K562 (cell line): ENCODE measurements around the gene FNBP1. TPM values are rescaled to one million over a fixed set of nuclear protein-coding genes. Genes with fewer than 3 reads are reported as not detected.

Source experiments
- ATAC-seq: fragments of 200-7000 bp; cut with Tn5 transposase; 3 replicates; pipeline ENCODE4 v1.9.1; 2020; ENCODE audit warnings: moderate library complexity
- BruUV-seq: library from RNA; stranded (reverse); fragments of 400-500 nt; replicated peaks from 2 replicates; lab custom pipeline; 2021; lab: Mats Ljungman, UMichigan
- CTCF ChIA-PET: fragments of 300-600 bp; formaldehyde crosslinking; extraction: SDS; loops from one replicate; lab custom pipeline; 2021; ENCODE audit warnings: low intra/inter-chr PET ratio; lab: Yijun Ruan, JAX
- POLR2A ChIA-PET: fragments of 300-600, 350-650 bp; sonication (Branson Sonifier 250); formaldehyde crosslinking; extraction: SDS; loops from one replicate; lab custom pipeline; 2021; ENCODE audit warnings: antibody characterized with exemption, inconsistent platforms; lab: Yijun Ruan, JAX
- DNase-seq, 4 experiments: peaks; one replicate each; pipeline versions ENCODE4 v3.0.0 to v3.0.0-alpha.2; 2011 to 2018; ENCODE audit warnings: low spot score in 3 of 4, mixed read lengths in 3 of 4; ENCODE audit errors: extremely low read depth in 1 of 4
- FAIRE-seq: peaks from 2 replicates; lab custom pipeline; 2011; peaks lifted over from hg19 to GRCh38; lab: Jason Lieb, UNC
- H2AFZ ChIP-seq: 2 replicates; pipeline ENCODE4 v1.6.0; 2011; ENCODE audit warnings: low read depth, low read length, control low read depth, inconsistent platforms
- H3K27ac ChIP-seq: fragments of 200-600 bp; 3 replicates; pipeline ENCODE4 v1.8.0; 2011; ENCODE audit warnings: low read depth, mild to moderate bottlenecking, control low read depth, inconsistent platforms, low read length, moderate library complexity, mixed read lengths; ENCODE audit errors: extremely low read depth
- H3K27me3 ChIP-seq, 2 experiments: fragments of 300-600 bp in 1 of 2; 2 replicates in 1 of 2; 3 replicates in 1 of 2; pipeline versions ENCODE4 v1.6.0 to v1.8.0; 2011; ENCODE audit warnings: inconsistent platforms in 2 of 2, low read length in 2 of 2, mild to moderate bottlenecking in 1 of 2, mixed read lengths in 1 of 2, moderate library complexity in 1 of 2; ENCODE audit not compliant: control insufficient read depth in 2 of 2, insufficient read depth in 2 of 2
- H3K36me3 ChIP-seq: fragments of 300-600 bp; 3 replicates; pipeline ENCODE4 v1.8.0; 2011; ENCODE audit warnings: mild to moderate bottlenecking, low read length, inconsistent platforms; ENCODE audit not compliant: control insufficient read depth, insufficient read depth
- H3K4me1 ChIP-seq, 2 experiments: fragments of 200-600 bp in 1 of 2; replicated peaks in 1 of 2; 2 replicates in 1 of 2; 3 replicates in 1 of 2; pipeline versions ENCODE4 v1.5.1 to v1.8.0; 2011; ENCODE audit warnings: inconsistent platforms in 2 of 2, low read length in 2 of 2, mild to moderate bottlenecking in 1 of 2, mixed read lengths in 1 of 2, moderate library complexity in 1 of 2; ENCODE audit not compliant: control insufficient read depth in 2 of 2, insufficient read depth in 2 of 2
- H3K4me2 ChIP-seq: 2 replicates; pipeline ENCODE4 v1.6.1; 2011; ENCODE audit warnings: low read length, control low read depth, inconsistent platforms, mixed read lengths; ENCODE audit not compliant: insufficient read depth
- H3K4me3 ChIP-seq: fragments of 200-600 bp; sonication (generic), shearing (Covaris generic); 2 replicates; pipeline ENCODE4 v1.5.1; 2016; ENCODE audit warnings: control low read depth, inconsistent platforms
- H3K79me2 ChIP-seq: fragments of 200-600 bp; 3 replicates; pipeline ENCODE4 v1.8.0; 2011; ENCODE audit warnings: low read length, inconsistent platforms; ENCODE audit not compliant: control insufficient read depth, insufficient read depth
- H3K9ac ChIP-seq, 2 experiments: 2 replicates each; pipeline versions ENCODE4 v1.6.0 to v1.6.1; 2011; ENCODE audit warnings: low read depth in 2 of 2, low read length in 2 of 2, control low read depth in 1 of 2, inconsistent platforms in 1 of 2, mild to moderate bottlenecking in 1 of 2, mixed read lengths in 1 of 2; ENCODE audit not compliant: insufficient read depth in 1 of 2
- H3K9me1 ChIP-seq: one replicate; pipeline ENCODE4 v1.6.0; 2011; ENCODE audit warnings: inconsistent platforms, mild to moderate bottlenecking, low read length, moderate library complexity; ENCODE audit not compliant: control insufficient read depth, insufficient read depth
- H3K9me3 ChIP-seq: replicated peaks from 2 replicates; pipeline ENCODE4 v1.5.1; 2011; ENCODE audit warnings: low read depth, low read length, inconsistent platforms; ENCODE audit not compliant: control insufficient read depth, insufficient read depth
- H4K20me1 ChIP-seq: replicated peaks from 2 replicates; pipeline ENCODE4 v1.6.1; 2011; ENCODE audit warnings: low read length, inconsistent platforms, mixed read lengths; ENCODE audit not compliant: control insufficient read depth, insufficient read depth
- ARID1B ChIP-seq: fragments of 450-650 bp; IDR thresholded peaks from 2 replicates; pipeline ENCODE4 v1.6.1; 2016; ENCODE audit warnings: antibody characterized with exemption, mild to moderate bottlenecking, inconsistent platforms
- ATF3 ChIP-seq, 2 experiments: fragments of 450-650 bp in 1 of 2; sonication (generic) in 1 of 2; formaldehyde crosslinking in 1 of 2; IDR thresholded peaks in 1 of 2; conservative IDR thresholded peaks in 1 of 2; 2 replicates each; pipeline versions ENCODE4 v1.6.1 to v1.8.1; 2016 to 2023; ENCODE audit warnings: mild to moderate bottlenecking in 2 of 2, moderate library complexity in 2 of 2, inconsistent platforms in 1 of 2, missing genetic modification reagents in 1 of 2
- EGR1 ChIP-seq: fragments of 450-650 bp; conservative IDR thresholded peaks from 2 replicates; pipeline ENCODE4 v1.6.1; 2017; ENCODE audit warnings: mild to moderate bottlenecking
- HBP1 ChIP-seq: fragments of 450-650 bp; formaldehyde crosslinking; IDR thresholded peaks from 2 replicates; pipeline ENCODE4 v1.4.0; 2022; ENCODE audit warnings: missing genetic modification characterization
- JUN ChIP-seq, 2 experiments: sonication (generic) in 1 of 2; formaldehyde crosslinking in 1 of 2; IDR thresholded peaks; 2 replicates each; pipeline versions ENCODE4 v1.6.1 to v1.8.0; 2012 to 2022; ENCODE audit warnings: borderline replicate concordance in 2 of 2, mild to moderate bottlenecking in 2 of 2, improper control_type of control experiment in 1 of 2, low read depth in 1 of 2, low read length in 1 of 2, missing genetic modification reagents in 1 of 2
- L3MBTL2 ChIP-seq: fragments of 450-650 bp; IDR thresholded peaks from 2 replicates; pipeline ENCODE4 v1.6.1; 2016; ENCODE audit warnings: mild to moderate bottlenecking, moderate library complexity
- MNT ChIP-seq, 2 experiments: fragments of 450-650 bp; conservative IDR thresholded peaks; 2 replicates each; pipeline ENCODE4 v1.6.1; 2017; ENCODE audit warnings: mild to moderate bottlenecking in 2 of 2, moderate library complexity in 2 of 2
- MYBL2 ChIP-seq, 2 experiments: fragments of 450-650 bp in 1 of 2; sonication (generic) in 1 of 2; formaldehyde crosslinking in 1 of 2; IDR thresholded peaks; 2 replicates each; pipeline versions ENCODE4 v1.6.1 to v1.8.1; 2017 to 2022; ENCODE audit warnings: borderline replicate concordance in 1 of 2, inconsistent platforms in 1 of 2, low read depth in 1 of 2, mild to moderate bottlenecking in 1 of 2, missing genetic modification reagents in 1 of 2, moderate library complexity in 1 of 2
- SIN3A ChIP-seq, 2 experiments: fragments of 150-350 bp in 1 of 2; IDR thresholded peaks; 2 replicates each; pipeline ENCODE4 v1.6.1; 2011 to 2016; ENCODE audit warnings: borderline replicate concordance in 2 of 2, low read depth in 2 of 2, low read length in 2 of 2, mild to moderate bottlenecking in 2 of 2, moderate library complexity in 2 of 2; ENCODE audit not compliant: control insufficient read depth in 1 of 2
- SPI1 ChIP-seq: IDR thresholded peaks from 2 replicates; pipeline ENCODE4 v1.6.1; 2011; ENCODE audit warnings: low read depth, low read length, control low read depth, borderline replicate concordance
- TOE1 ChIP-seq, 2 experiments: fragments of 450-650 bp in 1 of 2; sonication (generic) in 1 of 2; formaldehyde crosslinking in 1 of 2; IDR thresholded peaks; 2 replicates each; pipeline versions ENCODE4 v1.7.1 to v1.8.0; 2016 to 2022; ENCODE audit warnings: borderline replicate concordance in 2 of 2, mild to moderate bottlenecking in 2 of 2, antibody characterized with exemption in 1 of 2, inconsistent platforms in 1 of 2, low read depth in 1 of 2, missing genetic modification reagents in 1 of 2, moderate library complexity in 1 of 2
- YY1 ChIP-seq, 3 experiments: IDR thresholded peaks; 2 replicates each; pipeline ENCODE4 v1.6.1; 2011; ENCODE audit warnings: low read length in 2 of 3, mild to moderate bottlenecking in 2 of 3, moderate library complexity in 2 of 3, borderline replicate concordance in 1 of 3, control low read depth in 1 of 3, low read depth in 1 of 3; ENCODE audit not compliant: insufficient read depth in 3 of 3, insufficient replicate concordance in 2 of 3, control insufficient read depth in 1 of 3, insufficient read length in 1 of 3; ENCODE audit errors: extremely low read depth in 1 of 3
- ZEB2 ChIP-seq: fragments of 450-650 bp; IDR thresholded peaks from 2 replicates; pipeline ENCODE4 v1.6.1; 2016
- WGBS: fragments of 100-300 bp; shearing (Covaris generic); methylation state at CpG from one replicate; pipeline ENCODE4 v1.1.6; 2016; ENCODE audit warnings: low coverage, mixed read lengths; ENCODE audit not compliant: insufficient coverage; ENCODE audit errors: missing lambda C conversion rate; 5-methylcytosine and 5-hydroxymethylcytosine counted together
- in situ Hi-C: fragments of 300-500 bp; cut with MboI; formaldehyde crosslinking; loops from 4 replicates; pipeline ENCODE4 v1.15.0; 2018; ENCODE audit warnings: inconsistent platforms, mixed read lengths
- intact Hi-C: fragments of 100-400 bp; cut with micrococcal nuclease; formaldehyde crosslinking; loops from 2 replicates; pipeline ENCODE4 v1.14.2; 2022
- polyA plus RNA-seq, 8 experiments: library from polyadenylated mRNA; depleted of rRNA in 4 of 8; stranded (reverse) in 5 of 8; unstranded in 3 of 8; fragments of >200 nt; fragmentation: Nextera tagmentation in 2 of 8; fragmentation: Illumina TruSeq in 1 of 8; extraction: Ambion mirVana in 2 of 8; extraction: Trizol in 1 of 8; gene quantifications; 2 replicates each; pipeline versions ENCODE4 v1.2.1 to v1.2.3, GENCODE V29; 2011 to 2014; ENCODE audit warnings: inconsistent platforms in 1 of 8, missing spikeins in 1 of 8
- total RNA-seq, 7 experiments: library from RNA; depleted of rRNA in 6 of 7; stranded (reverse); fragments of >200 nt in 6 of 7; fragmentation: Illumina TruSeq in 2 of 7; extraction: Trizol in 2 of 7; gene quantifications; 2 replicates each; pipeline versions ENCODE4 v1.2.1 to v1.2.3, GENCODE V29; 2011 to 2021; ENCODE audit warnings: low replicate concordance in 1 of 7
- TF ChIP-seq, protein P1 (sequence below): fragments of 450-650 bp; formaldehyde crosslinking; IDR thresholded peaks from 2 replicates; pipeline ENCODE4 v1.4.0; 2022; ENCODE audit warnings: mild to moderate bottlenecking, moderate library complexity

The FNBP1 gene
- total and polyA plus RNA-seq, 9 of the 15 experiments (the other 6 are each of a cell fraction or from before 2014, with no cell fraction given) = 1.8 to 14.9 (median 7.6) TPM

DNA sequence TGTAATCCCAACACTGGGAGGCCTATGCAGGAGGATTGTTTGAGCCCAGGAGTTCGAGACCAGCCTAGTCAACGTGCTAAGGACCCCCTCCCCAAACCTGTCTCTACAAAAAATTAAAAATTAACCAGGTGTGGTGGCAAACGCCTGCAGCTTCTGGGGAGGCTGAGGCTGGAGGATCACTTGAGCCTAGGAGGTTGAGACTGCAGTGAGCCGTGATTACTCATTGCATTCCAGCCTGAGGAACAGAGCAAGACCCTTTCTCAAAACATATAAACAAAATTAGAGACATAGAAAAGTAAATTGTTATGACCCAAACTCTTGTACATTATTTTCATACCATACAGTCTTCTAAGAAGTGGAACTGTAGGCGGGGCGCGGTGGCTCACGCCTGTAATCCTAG, 11.8 kb upstream of the FNBP1 start:
- Histone ChIP-seq H3K9ac (peak overlapping the region; percentile 91 to 95; a peak in 3 of 4 replicates), H3K9me1 (peaks cover 4% of the 10 kb centered on the region), H2AFZ (no peak overlapping the region), H3K27me3 (no peaks in the 10 kb centered on the region), H3K4me3 (peak overlapping the region; percentile 99), H4K20me1 (no peaks in the 10 kb centered on the region; the same call in 1 of the 2 replicates), H3K9me3 (no peaks in the 10 kb centered on the region), H3K36me3 (peaks cover 9% of the 10 kb centered on the region; the same call in 2 of the 3 replicates), H3K4me1 (peaks cover 11 to 28% of the 10 kb centered on the region in 2 experiments; a peak in 4 of 5 replicates), H3K79me2 (peaks cover 48% of the 10 kb centered on the region), H3K27ac (peak overlapping the region; percentile 86; the same call in 2 of the 3 replicates), H3K4me2 (peak overlapping the region; percentile 84)
- FAIRE-seq = no peak
- intact Hi-C loops (loop anchor here (5.0 kb wide), 2 partner anchors 42 to 168 kb away; no protein-coding TSS in a partner anchor), in situ Hi-C loops (no loop called here)
- no TSS peak for BruUV-seq
- WGBS = 23% methylated on average over 5 of the region's 8 CpGs
- DNase-seq = no peak
- ATAC-seq = no peak
- ChIA-PET POLR2A (no interaction called here), CTCF (no interaction called here)
- TF ChIP-seq ATF3 (IDR thresholded peaks at IDR 0.05) (no peak), ATF3 (CRISPR knock-in tag; conservative IDR thresholded peaks at IDR 0.05) (no peak), MYBL2 (IDR thresholded peaks at IDR 0.05; ENCODE audit: low read depth) (no peak), MYBL2 (CRISPR knock-in tag; IDR thresholded peaks at IDR 0.05; ENCODE audit: borderline replicate concordance) (no peak), MNT (conservative IDR thresholded peaks at IDR 0.05) (no peak), TOE1 (IDR thresholded peaks at IDR 0.05; ENCODE audit: borderline replicate concordance) (no peak), TOE1 (CRISPR knock-in tag; IDR thresholded peaks at IDR 0.05; ENCODE audit: borderline replicate concordance, low read depth) (no peak), YY1 (IDR thresholded peaks at IDR 0.05; ENCODE audit: borderline replicate concordance in 1 of 3, control insufficient read depth in 1 of 3, extremely low read depth in 1 of 3, insufficient read depth in 3 of 3, insufficient read length in 1 of 3, insufficient replicate concordance in 2 of 3, low read depth in 1 of 3, low read length in 2 of 3) (no peak), ARID1B (no peak), EGR1 (no peak), JUN (IDR thresholded peaks at IDR 0.05; ENCODE audit: borderline replicate concordance, low read depth, low read length) (no peak), JUN (CRISPR knock-in tag; IDR thresholded peaks at IDR 0.05; ENCODE audit: borderline replicate concordance) (no peak), L3MBTL2 (no peak), HBP1 (CRISPR knock-in tag) (no peak), SIN3A (IDR thresholded peaks at IDR 0.05; ENCODE audit: borderline replicate concordance in 2 of 2, control insufficient read depth in 1 of 2, low read depth in 2 of 2, low read length in 2 of 2) (no peak), ZEB2 (no peak), SPI1 (no peak)
- TF ChIP-seq, protein P1, sequence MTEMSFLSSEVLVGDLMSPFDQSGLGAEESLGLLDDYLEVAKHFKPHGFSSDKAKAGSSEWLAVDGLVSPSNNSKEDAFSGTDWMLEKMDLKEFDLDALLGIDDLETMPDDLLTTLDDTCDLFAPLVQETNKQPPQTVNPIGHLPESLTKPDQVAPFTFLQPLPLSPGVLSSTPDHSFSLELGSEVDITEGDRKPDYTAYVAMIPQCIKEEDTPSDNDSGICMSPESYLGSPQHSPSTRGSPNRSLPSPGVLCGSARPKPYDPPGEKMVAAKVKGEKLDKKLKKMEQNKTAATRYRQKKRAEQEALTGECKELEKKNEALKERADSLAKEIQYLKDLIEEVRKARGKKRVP = no peak
